HG02759 (cell line): ENCODE data around the gene CNTD1.
A peak's percentile ranks its signal among the peaks of the same experiment; 100 is the strongest.

Experiments
- ATAC-seq: cut with Tn5 transposase; IDR thresholded peaks from one replicate; pipeline ENCODE4 v1.9.1; 2021; ENCODE audit warnings: mild to moderate bottlenecking, moderate library complexity; ENCODE audit not compliant: unreplicated experiment

Gene CNTD1

DNA sequence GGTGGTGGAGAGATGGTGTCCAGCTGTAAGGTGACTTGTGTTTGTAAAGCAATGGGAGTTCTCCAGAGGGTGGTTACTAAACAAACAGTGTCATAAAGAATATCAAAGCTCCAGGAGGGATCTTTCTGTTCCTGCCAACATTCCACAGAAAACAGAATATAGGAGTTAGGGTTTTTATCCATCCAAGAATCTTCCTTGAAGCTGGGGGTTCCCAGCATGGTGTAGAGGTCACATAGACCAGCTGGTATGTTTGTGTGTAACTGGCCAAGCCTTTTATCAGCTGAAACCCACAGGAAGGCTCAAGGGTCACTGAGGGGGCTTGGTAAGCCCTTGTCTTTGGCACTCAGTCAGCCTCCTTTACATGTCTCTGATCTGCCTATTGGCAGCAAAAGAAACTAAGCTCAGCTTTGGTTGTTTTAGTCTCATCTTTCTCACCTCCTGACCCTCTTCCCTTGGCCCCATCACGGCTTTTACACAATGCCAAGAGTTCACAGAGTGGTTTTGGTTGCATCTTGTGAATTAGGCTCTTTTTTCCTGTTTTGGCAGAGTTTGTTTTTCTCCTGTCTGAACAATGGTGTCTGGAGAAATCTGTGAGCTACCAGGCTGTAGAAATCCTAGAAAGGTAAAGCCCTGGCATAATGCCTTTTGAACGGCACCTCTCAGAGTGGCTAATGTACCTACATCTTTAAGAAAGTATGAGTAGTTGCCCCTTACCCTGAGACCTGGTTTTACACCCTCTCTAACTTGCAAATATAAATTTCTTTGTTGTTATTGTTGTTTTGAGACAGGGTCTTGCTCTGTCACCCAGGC lies 4.6 kb downstream of the CNTD1 start:
- ATAC-seq: no peak

DNA sequence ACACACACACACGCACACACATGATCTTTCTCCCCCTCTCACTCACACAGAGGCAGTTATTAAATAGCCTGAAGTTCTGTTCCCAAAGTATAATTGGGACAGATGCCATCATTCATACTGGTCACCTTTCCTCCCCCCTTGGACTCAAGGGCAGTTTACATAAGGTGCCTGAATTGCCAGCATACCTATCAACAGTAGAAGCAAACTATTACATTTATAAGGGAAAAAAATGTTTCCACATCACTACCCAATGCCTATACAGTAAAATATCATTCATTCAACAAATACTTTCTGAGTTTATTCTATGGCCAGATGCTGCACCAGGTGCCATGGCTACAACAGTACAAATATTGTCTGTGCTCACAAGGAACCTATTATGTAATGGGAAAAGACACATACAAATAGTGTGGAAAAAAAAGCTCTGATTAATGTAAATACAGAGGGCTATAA lies 6.3 kb downstream of the CNTD1 start:
- no peak for ATAC-seq

DNA sequence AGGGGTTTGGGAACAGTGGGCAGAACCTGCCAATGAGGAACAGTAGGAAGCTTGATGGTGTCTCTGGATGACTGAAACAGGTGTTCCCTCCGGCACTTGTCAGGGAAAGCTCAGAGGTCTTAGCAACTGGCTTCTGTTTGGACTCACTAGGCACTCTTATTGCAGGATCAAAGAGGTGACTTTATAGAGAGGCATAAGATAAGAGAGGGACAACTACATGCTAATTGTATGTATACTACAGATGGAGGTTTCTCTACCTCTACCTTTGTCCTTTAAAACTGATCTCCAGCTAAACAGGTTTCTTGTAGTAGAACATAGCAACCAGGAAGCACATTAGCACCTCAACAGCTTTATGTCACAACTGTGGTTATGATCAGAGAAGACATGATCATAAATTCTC lies 7.6 kb downstream of the CNTD1 start:
- no peak for ATAC-seq

DNA sequence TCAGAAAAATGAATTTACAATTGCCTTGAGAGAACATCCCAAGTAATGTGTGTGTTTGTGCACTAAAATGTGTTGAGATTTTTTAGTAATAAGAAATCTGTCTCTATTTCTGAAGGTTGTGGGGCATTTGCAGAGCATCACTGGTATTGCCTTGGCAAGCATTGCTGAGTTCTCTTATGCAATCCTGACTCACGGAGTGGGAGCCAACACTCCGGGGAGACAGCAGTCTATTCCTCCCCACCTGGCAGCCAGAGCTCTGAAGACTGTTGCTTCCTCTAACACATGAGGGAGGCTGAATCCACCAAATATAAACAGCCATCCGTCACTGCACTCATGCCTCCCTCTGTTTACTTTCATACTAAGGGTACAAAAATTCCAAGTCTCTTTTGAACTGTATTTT lies 10.6 kb downstream of the CNTD1 start:
- ATAC-seq: no peak

DNA sequence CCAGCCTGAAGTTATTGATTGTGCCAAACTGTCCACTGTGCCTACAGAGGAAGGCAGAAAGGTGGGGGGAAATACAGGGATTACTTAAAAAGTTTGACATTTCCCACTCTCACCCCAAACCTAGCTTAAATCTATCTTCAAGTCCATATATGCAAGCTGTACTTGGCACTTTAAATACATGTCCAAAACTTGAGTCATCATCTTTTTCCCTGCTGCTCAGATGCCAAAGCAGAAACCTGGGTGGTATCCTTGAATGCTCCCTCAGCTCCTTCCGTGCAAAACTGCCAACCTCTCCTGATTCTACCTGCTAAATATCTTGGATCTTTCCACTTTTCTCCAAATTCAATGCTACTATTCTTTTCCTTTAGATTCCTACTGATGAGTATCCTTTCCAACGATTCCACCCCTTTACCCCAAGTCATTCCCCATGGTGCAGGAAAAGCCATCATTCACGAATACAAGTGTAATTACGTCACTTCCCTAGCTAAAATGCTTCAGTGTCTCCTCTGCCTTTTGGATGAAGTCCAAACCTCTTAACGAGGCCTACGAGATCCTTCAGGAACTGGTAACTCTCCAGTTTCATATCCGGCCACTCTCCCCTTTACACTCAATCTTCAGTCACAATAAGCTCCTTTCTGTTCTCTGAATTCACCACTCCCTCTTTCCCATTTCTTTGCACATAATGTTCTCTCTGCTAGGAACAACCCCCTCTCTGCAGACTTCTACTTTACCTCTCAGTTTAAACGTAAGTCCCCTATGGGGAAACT lies 16.2 kb downstream of the CNTD1 start:
- no peak for ATAC-seq

DNA sequence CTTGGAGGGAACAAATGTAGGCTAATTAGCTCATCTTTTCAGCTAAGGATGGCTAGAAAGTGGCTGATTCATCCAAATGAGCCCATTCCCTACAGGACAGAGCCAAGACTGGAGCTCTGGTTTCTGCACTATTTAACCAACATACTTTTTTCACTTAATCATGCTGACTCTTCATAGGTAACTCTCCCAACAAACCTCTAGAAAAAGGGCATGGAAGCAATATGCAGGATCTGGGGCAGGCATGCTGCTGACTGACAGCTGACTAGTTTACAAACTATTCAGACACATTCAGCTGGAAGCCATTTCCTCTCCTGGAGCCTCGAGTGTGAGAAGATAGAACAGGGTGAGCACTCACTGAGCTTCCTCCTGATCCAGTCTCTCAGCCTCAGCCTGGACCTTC lies 19.2 kb downstream of the CNTD1 start:
- no peak for ATAC-seq

DNA sequence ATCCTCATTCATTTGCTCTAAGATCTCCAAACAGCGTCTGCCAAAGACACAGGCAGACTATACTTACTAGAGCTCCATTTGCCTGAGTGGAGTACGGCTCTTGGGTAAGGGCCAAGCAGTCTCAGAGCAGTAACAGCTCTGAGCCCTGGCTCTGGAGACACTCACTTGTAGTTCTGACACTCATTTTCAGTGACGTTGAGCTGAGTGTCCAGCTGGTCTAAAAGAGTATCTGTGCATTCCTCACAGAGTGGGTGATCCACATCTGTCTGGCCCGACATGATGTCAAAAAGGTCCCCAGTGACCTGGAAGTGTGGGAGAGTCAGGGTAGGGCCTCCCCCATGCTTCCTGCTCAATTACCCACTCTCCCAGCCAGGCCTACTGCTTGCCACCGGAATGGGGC lies 19.7 kb downstream of the CNTD1 start:
- ATAC-seq: no peak

DNA sequence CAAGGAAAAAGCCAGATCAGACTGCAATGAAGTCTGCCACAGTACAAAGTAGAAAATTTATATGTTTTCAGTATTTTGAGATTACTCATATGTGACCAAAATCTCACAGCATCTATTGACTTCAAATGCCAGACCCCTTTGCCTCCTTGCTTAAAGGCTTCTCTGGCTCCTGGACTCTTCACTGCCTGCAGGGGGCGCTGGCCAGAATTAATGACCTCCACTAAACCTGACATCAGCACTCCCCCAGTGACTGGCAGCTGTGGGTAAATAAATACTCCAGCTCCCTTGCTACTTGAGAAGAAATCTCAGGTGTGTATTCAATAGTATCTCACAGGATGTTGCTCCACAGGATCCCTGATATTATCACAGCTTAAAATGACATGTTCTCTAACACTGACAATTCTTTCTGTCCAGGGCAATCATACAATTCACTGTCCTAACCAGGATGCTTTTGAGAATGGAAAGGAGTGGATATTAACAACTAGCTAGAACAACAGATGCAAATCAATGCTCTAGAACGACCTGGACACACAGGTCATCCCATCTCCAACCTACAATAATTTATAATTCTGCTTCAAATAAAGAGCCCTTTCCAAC lies 21.4 kb downstream of the CNTD1 start:
- no peak for ATAC-seq

DNA sequence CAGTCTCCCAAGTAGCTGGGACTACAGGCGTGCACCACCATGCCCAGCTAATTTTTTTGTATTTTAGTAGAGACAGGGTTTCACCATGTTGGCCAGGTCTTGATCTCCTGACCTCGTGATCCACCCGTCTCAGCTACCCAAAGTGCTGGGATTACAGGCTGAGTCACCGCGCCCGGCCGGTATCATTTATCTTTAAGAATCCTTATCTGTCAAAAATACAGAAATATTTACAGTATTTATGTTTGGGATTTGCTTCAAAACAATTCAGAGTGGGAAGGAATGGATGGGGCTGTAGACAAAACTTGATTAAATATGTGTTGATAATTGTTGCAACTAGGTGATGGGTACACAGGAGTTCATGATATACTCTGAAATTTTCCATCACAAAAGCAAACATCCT lies 22.5 kb downstream of the CNTD1 start:
- no peak for ATAC-seq

DNA sequence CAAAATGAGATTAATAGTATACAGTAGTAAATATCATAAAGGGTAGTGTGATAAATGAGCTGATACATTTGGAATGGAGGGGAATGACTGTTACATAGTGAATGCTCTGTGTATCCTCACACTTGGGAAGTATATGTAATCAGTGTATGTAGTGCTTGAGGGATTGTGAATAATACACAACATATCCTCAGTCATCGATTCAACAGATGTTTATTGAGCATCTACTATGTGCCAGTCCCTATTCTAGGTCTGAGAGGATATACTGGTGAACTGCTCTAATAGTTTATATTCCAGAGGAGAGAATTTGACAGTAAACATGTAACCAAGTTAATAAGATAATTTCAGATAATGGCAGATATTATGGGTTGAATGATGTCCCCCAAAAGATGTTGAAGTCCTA lies 28.8 kb downstream of the CNTD1 start:
- ATAC-seq: no peak

DNA sequence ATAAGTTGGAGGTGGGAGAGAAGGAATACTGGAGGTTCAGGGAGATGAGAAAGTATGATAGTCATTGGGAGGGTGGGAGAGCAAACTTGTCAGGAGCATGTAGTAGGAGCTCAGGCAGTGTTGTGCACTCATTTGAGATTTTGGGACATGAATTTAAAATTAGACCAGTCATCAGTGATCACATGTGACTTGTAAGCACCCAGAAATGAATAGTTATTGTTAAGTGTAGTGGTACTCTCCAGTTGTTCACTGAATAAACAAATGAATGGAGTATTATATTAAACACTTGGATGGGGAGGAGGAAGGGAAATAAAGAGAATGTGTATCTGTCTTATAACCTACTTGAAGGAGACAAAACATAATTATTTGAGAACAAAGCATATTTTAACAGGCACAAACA lies 32.3 kb downstream of the CNTD1 start:
- ATAC-seq: no peak

DNA sequence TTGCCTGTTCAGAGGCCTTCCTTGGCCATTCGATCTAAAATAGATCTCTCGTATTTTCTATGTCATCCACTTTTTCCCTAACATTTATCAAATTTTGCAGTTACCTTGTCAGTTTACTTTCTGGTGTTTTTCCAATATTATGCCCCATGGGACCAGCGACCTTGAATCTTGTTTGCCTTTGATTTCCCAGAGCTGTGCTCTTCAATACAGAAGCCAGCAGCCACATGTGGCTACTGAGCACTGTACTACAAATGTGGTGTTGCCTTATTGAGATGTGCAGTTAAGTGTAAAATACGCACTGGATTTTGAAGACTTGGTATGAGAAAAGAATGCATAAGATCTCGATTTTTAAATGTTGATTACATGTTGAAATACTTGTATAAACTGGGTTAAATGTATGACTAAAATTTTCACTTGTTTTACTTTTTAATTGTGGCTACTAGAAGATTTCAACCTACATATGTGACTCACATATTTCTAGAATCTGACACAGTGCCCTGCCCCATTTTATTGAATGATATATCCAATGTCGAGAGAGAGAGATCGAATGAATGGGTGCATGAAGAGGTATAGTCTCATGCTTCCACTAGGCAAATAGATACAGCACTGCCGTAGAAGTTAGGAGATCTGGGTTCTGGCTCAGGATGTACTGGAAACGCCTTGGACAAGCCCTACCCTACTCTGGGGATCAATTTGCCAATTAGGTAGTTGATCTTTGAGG lies 33.7 kb downstream of the CNTD1 start:
- ATAC-seq: no peak

DNA sequence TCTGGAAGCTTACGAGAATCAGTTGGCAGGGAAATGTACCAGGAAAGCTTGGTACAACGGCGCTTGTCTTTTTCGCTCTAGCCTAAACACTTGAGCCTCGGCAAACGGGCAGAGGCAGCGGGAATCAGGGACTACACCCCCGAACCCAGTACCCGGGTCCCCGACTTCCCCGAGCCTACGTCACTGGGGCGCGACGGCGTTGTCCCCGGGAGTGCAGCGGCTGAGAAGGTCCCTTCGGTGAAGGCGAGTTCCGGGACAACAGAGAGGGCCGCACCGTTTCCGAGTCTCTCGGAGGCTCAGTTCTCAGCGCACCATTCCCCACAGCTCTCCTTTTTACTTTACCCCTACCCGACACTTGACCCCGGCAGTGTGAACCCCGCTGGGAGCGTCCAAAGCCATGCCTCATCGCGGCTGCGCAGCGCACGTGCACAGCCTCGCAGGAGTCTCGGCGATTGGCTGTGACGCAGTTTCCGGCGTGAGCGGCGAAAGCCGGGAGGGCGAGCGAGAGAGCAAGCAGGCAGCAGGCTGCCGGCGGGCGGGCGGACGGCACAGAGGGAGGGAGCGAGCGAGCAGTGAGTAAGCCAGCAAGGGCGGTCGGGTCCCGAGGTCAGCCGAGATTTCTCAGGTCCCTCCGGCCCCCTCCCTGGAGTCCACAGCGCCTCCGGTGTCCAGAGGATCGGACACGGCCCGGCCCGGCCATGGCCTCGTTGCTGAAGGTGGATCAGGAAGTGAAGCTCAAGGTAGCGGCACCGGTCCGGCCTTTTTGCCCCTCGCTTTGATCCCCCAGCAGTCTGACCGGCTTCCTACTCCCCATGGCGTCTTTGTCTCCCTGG lies 34.5 kb downstream of the CNTD1 start, which contains the start of gene PSME3:
PSME3 (plus strand) TSS at position 464 of the 833 bp plus-strand sequence; CDS start at position 699, 235 bp downstream.
- ATAC-seq: peak; percentile 89

DNA sequence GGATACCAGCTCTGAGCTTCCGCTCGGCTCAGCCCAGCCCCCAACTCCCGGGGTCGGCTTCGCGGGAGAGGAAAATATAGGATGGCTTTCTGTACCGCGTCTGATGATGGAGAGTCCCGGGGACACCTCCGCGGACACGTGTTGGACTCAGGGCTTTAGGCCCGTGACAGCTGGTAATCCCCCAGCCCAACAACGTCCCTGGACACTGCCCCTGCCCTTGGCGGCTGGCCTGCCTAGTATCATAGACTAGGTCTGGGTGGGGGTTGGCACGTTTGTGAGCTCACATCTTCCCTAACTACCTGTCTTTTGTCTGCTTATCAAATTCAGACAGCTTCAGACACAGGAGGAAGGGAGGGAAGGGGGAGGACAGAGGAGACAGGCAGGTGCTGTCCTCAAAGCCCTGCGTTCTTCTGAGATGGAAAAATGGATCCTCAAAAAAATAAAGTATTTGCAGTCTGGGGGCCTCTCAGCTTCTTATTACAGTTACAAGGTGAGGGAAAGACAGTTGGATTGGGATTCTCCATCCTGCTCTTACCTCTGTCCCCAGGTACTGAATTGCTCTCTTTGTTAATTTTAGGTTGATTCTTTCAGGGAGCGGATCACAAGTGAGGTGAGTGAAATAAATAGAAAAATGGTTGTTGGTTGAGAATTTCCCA lies 35.2 kb downstream of the CNTD1 start:
- no peak for ATAC-seq

DNA sequence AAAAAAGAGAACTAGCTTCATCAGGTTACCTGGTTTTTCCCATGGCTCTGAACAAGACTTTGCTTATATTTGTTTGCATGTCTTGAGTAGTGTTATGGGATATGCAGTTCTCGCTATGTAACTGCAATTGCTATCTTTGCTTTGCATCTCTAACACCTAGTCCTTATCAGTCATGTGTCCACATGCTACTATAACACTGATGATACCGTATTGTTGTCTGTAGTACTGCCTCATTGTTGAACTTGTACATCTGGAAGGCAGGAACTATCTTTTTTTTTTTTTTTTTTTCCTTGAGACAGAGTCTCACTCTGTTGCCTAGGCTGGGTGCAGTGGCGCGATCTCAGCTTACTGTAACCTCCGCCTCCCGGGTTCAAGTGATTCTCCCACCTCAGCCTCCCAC lies 37.1 kb downstream of the CNTD1 start:
- ATAC-seq: no peak

DNA sequence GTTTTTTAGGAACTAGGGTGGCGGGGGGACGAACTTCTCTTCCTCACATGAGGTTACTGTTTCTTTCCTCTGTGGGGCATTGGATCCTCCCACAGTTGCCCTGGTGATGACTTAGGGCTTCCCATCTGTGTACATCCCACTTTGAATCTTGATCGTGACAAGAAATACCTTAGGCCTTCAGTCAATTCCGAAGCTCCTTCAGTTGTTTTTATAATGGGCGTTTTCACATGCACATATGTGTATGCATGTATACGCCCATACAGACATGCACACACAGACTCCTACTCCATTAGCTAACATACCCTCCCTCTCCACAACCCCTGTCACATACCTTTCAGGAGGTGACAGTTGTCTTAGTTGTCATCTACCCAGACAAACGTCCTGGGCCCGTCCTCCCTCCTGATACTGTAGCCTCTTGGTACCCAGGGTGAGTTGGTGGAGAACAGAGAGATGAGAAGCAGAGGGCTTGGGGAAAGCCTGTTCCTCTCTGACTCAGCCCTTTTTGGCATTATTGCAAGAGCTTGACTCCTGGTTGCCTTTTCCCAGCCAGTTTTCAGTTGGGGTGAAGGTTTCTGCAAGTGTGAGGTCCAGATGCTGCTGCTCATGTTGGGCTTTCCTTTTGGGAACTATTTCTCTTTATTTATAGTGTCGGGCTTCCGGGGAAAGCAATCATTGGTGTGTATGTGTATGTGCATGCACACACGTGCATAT lies 43.5 kb downstream of the CNTD1 start:
- ATAC-seq: no peak

DNA sequence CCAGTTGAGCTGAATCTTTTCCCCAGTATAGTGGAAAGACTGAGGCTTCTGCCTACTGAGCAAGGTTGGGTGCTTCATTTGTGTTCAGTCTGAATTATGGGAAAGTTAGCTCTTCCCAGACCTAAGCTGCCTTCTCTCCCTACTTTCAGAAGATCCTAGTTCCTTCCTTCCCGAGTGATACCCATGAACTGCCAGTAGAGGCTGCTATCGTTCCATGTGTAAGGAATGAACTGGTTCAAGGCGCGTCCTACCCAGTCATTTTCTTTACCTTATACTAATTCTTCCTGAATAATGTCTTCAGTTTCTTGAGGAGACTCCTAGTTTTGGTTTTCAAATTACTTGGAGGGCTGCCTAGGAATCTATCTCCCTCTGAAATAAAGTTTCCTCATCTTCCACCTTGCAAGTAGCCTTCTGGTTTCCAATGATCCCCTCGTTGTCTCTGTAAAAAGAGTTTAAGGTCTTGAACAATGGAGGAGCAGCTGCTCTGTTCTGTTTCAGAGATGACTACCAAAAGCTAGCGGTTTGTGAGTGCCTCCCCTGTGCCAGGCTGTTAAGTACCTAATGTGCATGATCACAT lies 44.8 kb downstream of the CNTD1 start:
- no peak for ATAC-seq

DNA sequence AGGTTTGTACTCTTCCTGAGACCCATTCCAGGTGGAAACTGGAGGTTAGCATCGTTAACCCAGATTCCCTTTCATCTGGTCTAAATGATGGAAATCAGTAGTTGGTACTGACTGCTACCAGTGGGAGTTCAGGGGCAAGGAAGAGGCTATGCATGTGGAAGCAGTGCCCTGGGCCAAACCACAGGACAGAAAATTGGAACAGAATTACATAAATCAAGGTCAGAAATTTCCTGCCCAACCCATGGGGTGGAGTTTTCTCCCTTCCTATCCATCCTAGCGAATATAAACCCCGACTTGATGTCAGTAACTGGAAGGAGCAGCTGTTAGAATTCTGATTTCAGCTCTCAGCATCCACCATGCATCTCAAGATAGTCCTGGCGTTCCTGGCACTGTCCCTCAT lies 45.6 kb downstream of the CNTD1 start, which contains the start of gene AOC2:
AOC2 (plus strand) TSS at position 310 of the 400 bp plus-strand sequence; CDS start at position 357, 47 bp downstream.
- ATAC-seq: no peak
